GM12874 (cell line): Measurements from ENCODE around the gene AFTPH.

ENCODE experiments used
- CTCF ChIP-seq: IDR thresholded peaks from 2 replicates; pipeline ENCODE4 v1.5.1; 2011; ENCODE audit warnings: low read depth, mild to moderate bottlenecking, control low read depth, low read length, moderate library complexity; ENCODE audit not compliant: insufficient read depth

The AFTPH gene

GRCh38 chr2:64548761-64549160, 24.6 kb downstream of the AFTPH start:
- no peak for TF ChIP-seq CTCF

GRCh38 chr2:64550042-64550441, 25.9 kb downstream of the AFTPH start:
- no peak for TF ChIP-seq CTCF

- no peak for TF ChIP-seq CTCF
These were observed 27.7 kb downstream of the AFTPH start for GRCh38 chr2:64551851-64552250.

- TF ChIP-seq CTCF: no peak
These were observed 30.0 kb downstream of the AFTPH start for GRCh38 chr2:64554117-64554516.

- TF ChIP-seq CTCF: no peak
These were observed 34.4 kb downstream of the AFTPH start for GRCh38 chr2:64558445-64559081.

- TF ChIP-seq CTCF: no peak
These were observed 38.1 kb downstream of the AFTPH start for GRCh38 chr2:64562148-64562784.

- TF ChIP-seq CTCF: no peak
These were observed 39.4 kb downstream of the AFTPH start for GRCh38 chr2:64563436-64563938.
